HG03103 (cell line): ENCODE data around the gene CALR.
"Not testable (repeated sequence)": the region's sequence is repeated elsewhere in the genome, so short reads cannot be mapped to it uniquely, and the experiment has no call there.

Source experiments
- ATAC-seq: cut with Tn5 transposase; IDR thresholded peaks from one replicate; pipeline ENCODE4 v1.9.1; 2021; ENCODE audit warnings: low read depth; ENCODE audit not compliant: unreplicated experiment

The CALR gene

DNA sequence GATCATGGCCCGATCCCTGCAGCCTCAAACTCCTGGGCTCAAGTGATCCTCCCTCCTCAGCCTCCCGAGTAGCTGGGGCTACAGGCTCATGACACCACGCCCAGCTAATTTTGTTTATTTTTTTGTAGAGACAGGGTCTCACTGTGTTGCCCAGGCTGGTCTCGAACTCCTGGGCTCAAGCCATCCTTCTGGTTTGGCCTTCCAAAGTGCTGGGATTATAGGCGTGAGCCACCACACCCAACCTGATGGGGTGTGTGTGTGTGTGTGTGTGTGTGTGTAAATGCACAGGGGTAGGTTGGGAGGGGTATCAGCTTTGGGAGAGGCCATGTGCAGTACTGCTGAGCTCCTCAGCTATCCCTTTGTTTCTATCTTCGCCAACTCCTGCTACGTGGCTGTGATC lies 37.7 kb downstream of the CALR start:
- not testable (repeated sequence) for ATAC-seq

DNA sequence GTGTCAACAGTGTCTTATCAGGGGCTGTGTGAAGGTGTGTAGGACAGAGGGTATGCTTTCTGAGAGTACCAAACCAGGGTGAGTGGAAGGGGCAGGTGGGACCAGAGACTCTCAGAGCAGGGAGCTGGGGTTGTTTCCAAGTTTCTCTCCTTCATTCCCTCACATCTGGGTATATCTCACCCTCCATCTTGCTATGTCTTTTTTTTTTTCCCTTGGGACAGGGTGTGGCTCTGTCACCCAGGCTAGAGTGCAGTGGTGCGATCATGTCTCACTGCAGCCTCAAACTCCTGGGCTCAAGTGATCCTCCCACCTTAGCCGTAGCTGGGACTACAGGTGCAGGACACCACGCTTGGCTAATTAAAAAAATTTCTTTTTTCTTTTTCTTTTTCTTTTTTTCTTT lies 41.6 kb downstream of the CALR start:
- no peak for ATAC-seq

DNA sequence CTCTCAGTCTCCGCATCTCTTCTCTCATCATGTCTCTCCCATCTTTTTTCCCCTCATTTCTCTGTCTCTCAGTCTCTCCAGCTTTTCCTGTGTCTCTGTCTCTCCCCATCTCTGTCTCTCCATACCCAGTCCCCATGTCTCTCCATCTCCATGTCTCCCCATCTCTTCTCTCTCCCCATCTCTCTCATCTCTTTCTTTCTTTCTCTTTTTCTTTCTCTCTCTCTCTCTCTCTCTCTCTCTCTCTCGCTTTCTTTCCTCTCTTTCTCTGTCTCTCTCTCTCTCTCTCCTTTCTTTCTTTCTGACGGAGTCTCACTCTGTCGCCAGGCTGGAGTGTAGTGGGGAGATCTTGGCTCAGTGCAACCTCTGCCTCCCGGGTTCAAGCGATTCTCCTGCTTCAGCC lies 44.2 kb downstream of the CALR start:
- no peak for ATAC-seq

DNA sequence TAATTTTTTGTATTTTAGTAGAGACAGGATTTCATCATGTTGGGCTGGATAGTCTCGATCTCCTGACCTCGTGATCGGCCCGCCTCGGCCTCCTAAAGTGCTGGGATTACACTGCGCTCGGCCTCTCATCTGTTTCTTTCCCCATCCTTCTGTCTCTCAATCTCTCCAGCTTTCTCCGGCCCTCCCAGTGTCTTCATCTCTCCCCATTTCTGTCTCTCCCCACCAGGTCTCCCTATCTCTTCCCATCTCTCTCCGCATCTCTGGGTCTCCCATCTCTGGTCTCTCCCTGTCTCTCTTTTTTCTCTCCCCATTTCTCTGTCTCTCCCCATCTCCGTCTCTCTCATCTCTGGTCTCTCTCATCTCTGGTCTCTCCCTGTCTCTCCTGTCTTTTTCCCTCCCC lies 44.7 kb downstream of the CALR start:
- no peak for ATAC-seq

DNA sequence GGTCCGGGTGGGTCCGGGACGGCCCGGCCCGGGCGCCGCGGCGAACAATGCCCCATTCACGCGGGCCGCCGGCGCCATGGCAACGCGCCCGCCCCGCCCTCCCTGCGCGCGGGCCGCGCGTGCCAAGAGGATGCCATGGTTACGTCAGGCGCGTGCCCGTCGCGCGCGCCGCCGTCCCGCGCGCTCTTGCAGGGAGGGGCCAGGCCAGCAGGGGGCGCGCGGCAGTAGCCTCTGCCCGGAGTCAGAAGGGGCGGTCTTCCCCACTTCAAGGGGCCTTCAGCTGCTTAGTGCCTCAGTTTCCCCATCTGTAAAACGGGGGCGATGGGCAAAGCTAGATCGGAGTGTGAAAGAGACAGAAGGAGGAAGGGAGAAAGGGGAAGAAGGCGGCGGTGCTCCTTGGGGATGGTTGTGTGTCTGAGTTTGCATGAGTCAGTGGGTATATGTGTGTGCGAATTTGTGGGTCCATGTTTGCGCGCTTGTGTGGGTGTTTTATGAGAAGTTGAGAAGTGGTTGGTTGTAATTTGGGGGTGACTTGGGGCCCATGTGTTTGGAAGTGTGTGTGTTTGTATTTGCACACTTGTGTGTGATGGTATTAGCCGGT lies 45.2 kb downstream of the CALR start:
- no peak for ATAC-seq

DNA sequence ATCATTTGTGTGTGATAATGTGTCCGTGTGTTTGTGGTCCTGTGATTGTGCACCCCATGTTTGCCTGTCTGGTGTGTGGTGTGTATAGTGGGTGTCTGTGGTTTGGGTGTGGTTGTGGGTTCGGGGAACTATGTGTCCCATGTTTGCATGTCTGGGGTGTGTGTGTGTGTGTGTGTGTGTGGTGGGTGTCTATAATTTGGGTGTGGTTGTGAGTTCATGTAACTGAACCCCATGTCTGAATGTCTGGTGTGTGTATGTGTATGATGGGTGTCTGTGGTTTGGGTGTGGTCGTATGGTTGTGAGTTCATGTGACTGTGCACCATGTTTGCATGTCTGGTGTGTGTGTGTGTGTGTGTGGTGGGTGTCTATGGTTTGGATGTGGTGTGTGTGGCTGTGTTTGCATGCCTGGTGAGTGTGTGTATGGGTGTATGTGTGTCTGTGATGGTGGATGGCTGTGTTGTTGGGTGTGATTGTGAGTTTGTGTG lies 45.8 kb downstream of the CALR start:
- ATAC-seq, result no peak

DNA sequence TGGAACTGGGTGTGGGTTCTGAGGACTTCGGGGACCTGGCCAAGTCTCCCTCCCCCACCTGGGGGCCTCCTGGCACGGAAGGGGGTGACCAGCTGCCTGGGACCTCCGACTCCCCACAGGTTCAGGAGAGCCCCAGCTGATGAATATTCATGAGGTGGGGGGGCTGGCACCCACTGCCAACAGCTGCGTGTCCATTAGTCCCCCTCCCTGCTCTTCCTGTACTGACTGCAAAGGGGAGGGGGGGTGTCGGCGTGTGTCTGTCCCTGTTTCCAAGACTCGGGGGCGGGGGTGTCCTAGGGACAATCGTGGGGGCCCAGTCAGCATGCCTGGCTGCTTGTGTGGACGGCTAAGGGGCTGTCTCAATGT lies 46.3 kb downstream of the CALR start:
- ATAC-seq, result no peak

DNA sequence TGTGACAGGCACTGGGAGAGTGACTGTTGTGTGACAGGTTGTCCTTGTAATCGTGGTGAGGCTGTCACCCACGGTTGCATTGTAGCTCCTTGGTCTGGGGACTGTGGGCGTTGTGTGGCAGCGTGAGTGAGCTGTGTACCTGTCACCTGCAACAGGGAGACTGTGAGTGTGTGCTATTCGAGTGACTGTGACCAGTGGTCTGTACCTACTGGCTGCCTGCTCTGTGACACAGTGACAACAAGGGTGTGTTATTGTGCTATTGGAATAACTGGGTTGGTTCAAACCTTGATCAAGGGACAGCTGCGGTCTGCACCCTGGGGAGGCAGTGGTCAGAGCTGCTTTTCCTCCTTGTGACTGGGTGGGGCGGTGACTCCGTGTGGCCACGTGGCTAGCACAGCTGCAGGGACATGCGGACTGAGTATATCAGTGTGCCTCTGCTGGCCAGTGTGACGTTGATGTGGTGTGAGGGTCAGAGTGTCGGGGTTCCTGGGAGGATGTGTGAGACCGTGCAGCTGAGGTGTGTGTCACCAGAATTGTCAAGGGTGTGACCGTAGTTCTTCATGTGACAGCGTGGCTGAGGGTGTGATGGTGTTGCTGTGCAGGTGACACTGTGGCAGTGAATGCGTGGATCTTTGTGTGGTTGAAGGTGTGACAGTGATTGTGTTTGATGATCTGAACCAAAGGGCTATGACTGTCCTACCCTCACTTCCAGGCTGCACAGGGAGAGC lies 46.8 kb downstream of the CALR start:
- no peak for ATAC-seq

DNA sequence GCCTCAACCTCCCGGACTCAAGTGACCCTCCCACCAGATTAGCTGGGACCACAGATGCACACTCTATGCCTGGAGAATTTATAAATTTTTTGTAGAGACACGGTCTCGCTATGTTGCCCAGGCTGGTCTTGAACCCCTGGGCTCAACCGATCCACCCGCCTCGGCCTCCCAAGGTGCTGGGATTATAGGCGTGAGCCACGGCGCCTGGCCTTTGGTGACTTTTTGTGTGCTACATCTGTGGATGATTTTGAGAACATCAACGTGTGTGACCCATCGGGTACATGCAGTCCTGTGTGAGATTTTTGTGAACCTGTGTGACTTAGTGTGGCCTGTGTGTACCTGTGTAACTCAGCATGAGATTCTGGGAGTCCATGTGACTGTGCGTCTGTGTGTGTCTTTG lies 48.3 kb downstream of the CALR start:
- ATAC-seq, result no peak

DNA sequence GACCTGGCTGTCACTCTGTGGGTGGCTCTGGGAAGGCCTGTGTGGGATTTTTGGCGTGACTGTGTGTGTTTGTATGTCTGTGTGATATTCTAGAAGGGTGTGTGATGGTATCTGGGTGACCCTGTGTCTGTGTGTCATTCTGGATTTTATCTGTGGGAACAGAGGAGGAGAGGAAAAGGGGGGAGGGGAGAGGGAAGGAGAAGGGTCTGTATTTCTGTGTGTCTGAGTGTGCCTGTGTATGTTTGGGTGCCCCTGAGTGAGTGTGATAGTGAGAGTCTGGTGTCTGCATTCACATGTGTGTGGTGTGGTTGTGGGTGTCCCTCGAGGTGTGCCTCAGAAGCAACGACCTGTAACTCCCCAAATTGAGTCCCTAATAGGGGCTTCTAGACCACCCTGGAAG lies 48.8 kb downstream of the CALR start:
- ATAC-seq, result no peak

DNA sequence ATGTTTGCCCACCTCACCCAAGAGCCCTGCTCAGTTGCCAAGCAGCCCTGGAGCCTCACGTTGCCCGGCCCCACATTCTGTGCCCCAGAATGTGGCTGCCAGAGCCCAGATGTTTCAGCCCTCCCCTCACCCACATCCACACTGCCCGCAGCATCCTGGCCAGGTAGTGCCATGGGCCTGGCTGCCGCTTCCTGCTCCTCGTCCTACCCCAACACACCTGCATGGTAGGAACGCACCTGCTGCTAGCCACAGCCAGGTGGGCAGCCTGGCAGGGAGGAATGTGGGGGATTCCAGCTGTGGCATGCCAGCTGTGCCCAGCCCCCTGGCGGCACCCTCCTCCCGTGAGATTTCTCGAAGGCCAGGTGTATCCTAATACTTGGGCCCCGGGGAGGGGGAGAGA lies 49.4 kb downstream of the CALR start:
- ATAC-seq, result no peak

DNA sequence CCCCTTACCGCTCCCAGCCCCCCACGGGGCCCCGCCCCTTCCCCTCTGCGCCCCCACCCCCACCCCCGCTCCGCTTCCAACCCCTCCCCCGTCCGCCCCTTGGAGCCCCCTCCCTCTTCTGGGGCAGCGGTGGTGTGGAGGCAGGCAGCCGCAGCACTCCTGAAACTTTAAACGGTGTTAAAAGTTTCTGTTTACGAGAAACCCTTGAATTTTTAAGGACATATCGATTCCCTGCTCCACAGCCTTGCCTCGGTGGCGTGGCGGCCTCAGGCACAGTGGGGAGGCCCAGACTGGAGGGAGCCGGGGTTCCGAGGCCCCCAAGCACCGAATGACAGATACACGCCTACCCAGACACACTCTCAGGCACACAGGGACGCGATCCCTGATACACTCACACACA lies 52.0 kb downstream of the CALR start:
- ATAC-seq, result no peak

DNA sequence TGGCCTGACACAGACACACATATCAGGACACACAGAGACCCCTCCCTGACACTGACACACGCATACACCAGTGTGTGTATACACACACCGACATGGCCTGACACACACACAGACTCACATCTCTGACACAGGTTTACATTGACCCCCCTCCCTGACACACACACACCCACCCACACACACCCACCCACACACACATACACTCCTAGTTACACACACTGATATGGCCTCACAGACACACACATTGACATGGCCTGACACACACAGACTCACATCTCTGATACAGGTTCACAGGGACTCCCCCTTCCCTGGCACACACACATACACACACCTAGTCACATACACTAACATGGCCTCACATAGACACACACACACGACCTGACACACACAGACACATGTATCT lies 52.4 kb downstream of the CALR start:
- no peak for ATAC-seq

DNA sequence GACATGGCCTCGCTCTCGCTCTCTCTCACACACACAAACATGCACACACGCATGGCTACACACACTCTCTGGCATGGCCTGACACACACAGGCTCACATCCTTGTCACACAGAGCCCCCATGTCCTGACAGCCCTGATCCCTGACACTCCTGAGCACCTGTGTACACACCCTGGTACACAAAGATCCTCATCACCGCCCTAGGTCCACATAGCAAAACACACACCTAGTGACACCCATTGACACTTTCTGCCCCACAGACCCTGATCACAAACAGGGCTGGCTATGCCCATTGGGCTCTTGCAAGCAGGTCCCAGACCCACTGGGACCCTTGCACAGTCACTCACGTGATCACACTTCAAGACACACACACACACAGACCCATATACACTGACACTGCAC lies 52.9 kb downstream of the CALR start:
- no peak for ATAC-seq

DNA sequence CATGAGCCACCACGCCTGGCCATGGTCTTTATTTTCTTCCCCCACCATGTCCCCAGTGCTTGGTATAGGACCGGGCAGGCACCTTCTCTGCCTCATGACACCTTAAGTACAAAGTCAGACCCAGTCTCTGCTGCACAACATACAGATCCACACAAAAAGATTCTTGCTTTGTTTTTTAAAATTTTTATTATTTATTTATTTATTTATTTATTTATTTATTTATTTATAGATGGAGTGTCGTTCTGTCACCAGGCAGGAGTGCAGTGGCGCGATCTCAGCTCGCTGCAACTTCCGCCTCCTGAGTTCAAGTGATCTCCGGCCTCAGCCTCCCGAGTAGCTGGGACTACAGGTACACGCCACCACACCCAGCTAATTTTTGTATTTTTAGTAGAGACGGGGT lies 54.3 kb downstream of the CALR start:
- ATAC-seq, result no peak

DNA sequence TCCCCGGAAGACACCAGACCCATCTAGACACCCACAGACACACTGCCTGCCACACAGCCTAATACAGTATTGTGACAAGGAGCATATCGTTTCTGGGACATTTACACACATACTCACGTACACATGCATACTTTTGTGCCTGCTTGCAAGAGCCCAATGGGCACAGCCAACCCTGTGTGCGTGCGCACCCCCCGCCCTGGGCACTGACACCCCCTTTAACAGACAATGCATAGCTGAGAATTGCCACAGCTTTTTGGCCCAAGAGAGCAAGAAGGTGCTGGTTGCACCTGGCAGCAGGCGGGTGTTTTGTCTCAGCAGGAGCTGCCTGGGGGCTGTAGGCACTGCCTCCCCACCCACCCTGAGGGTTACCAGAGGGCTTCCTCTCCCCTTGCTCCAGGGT lies 55.2 kb downstream of the CALR start:
- no peak for ATAC-seq
